H9 (cell line): ENCODE results near the gene SP4. TPM values are rescaled to one million over a fixed set of nuclear protein-coding genes. Genes with fewer than 3 reads are reported as not detected.

Experiments
- DNase-seq: peaks from one replicate; pipeline ENCODE4 v3.0.0-alpha.2; 2017
- H2AFZ ChIP-seq: one replicate; pipeline ENCODE4 v1.6.1; 2013; ENCODE audit warnings: mild to moderate bottlenecking, low read length, control low read depth, moderate library complexity
- H2AK5ac ChIP-seq: 2 replicates; pipeline ENCODE4 v1.6.1; 2013; ENCODE audit warnings: low read length, control low read depth, mixed read lengths; ENCODE audit not compliant: insufficient read length
- H2BK120ac ChIP-seq: one replicate; pipeline ENCODE4 v1.6.1; 2013; ENCODE audit warnings: low read depth, mild to moderate bottlenecking, low read length, control low read depth, inconsistent platforms; ENCODE audit not compliant: poor library complexity, severe bottlenecking
- H2BK12ac ChIP-seq: 2 replicates; pipeline ENCODE4 v1.6.1; 2013; ENCODE audit warnings: low read length, control low read depth, mixed read lengths, low read depth; ENCODE audit not compliant: insufficient read length
- H2BK15ac ChIP-seq: 2 replicates; pipeline ENCODE4 v1.6.1; 2013; ENCODE audit warnings: low read depth, low read length, control low read depth
- H2BK20ac ChIP-seq: one replicate; pipeline ENCODE4 v1.6.1; 2013; ENCODE audit warnings: low read depth, mild to moderate bottlenecking, low read length, control low read depth, inconsistent platforms; ENCODE audit not compliant: poor library complexity, severe bottlenecking
- H2BK5ac ChIP-seq: 2 replicates; pipeline ENCODE4 v1.6.1; 2013; ENCODE audit warnings: low read length, control low read depth, mixed read lengths; ENCODE audit not compliant: insufficient read length
- H3K14ac ChIP-seq: 2 replicates; pipeline ENCODE4 v1.6.1; 2013; ENCODE audit warnings: low read length, control low read depth; ENCODE audit not compliant: insufficient read depth
- H3K18ac ChIP-seq: 2 replicates; pipeline ENCODE4 v1.6.1; 2013; ENCODE audit warnings: low read depth, mild to moderate bottlenecking, mixed read lengths, low read length, control low read depth; ENCODE audit not compliant: insufficient read length
- H3K23ac ChIP-seq: 2 replicates; pipeline ENCODE4 v1.6.1; 2013; ENCODE audit warnings: low read length, control low read depth, mixed read lengths, low read depth; ENCODE audit not compliant: insufficient read length
- H3K23me2 ChIP-seq: 2 replicates; pipeline ENCODE4 v1.6.1; 2013; ENCODE audit warnings: low read depth, mild to moderate bottlenecking, mixed read lengths, low read length, control low read depth; ENCODE audit not compliant: insufficient read length, poor library complexity, severe bottlenecking
- H3K27ac ChIP-seq: 2 replicates; pipeline ENCODE4 v1.5.1; 2013; ENCODE audit warnings: low read length, control low read depth, mixed read lengths, low read depth; ENCODE audit not compliant: insufficient read length
- H3K27me3 ChIP-seq: 2 replicates; pipeline ENCODE4 v1.6.1; 2013; ENCODE audit warnings: low read length, control low read depth, inconsistent platforms; ENCODE audit not compliant: insufficient read depth
- H3K4ac ChIP-seq: 2 replicates; pipeline ENCODE4 v1.6.1; 2013; ENCODE audit warnings: low read depth, mild to moderate bottlenecking, control low read depth, inconsistent platforms, low read length, moderate library complexity
- H3K4me1 ChIP-seq: 2 replicates; pipeline ENCODE4 v1.6.1; 2013; ENCODE audit warnings: low read length, control low read depth, inconsistent platforms; ENCODE audit not compliant: insufficient read depth
- H3K4me2 ChIP-seq: 2 replicates; pipeline ENCODE4 v1.6.1; 2013; ENCODE audit warnings: low read length, control low read depth, mixed read lengths; ENCODE audit not compliant: insufficient read length, insufficient read depth
- H3K56ac ChIP-seq: 2 replicates; pipeline ENCODE4 v1.6.1; 2013; ENCODE audit warnings: low read depth, mild to moderate bottlenecking, mixed read lengths, low read length, control low read depth; ENCODE audit not compliant: insufficient read length
- H3K79me1 ChIP-seq: 2 replicates; pipeline ENCODE4 v1.6.1; 2013; ENCODE audit warnings: low read depth, mild to moderate bottlenecking, moderate library complexity, low read length, control low read depth, inconsistent platforms; ENCODE audit not compliant: insufficient read depth, poor library complexity, severe bottlenecking
- H3K79me2 ChIP-seq: 2 replicates; pipeline ENCODE4 v1.6.1; 2013; ENCODE audit warnings: low read length, control low read depth, inconsistent platforms; ENCODE audit not compliant: insufficient read depth
- H3K9ac ChIP-seq: 2 replicates; pipeline ENCODE4 v1.6.1; 2013; ENCODE audit warnings: low read length, control low read depth, mixed read lengths; ENCODE audit not compliant: insufficient read length; ENCODE audit errors: extremely low read depth
- H3K9me3 ChIP-seq: one replicate; pipeline ENCODE4 v1.6.1; 2013; ENCODE audit warnings: low read depth, low read length, inconsistent platforms; ENCODE audit not compliant: control insufficient read depth
- H3T11ph ChIP-seq: one replicate; pipeline ENCODE4 v1.6.1; 2013; ENCODE audit warnings: mild to moderate bottlenecking, low read length, control low read depth, inconsistent platforms
- H4K20me1 ChIP-seq: one replicate; pipeline ENCODE4 v1.6.1; 2013; ENCODE audit not compliant: control insufficient read depth, insufficient read length, insufficient read depth
- H4K5ac ChIP-seq: 2 replicates; pipeline ENCODE4 v1.6.1; 2013; ENCODE audit warnings: low read depth, mild to moderate bottlenecking, mixed read lengths, low read length, control low read depth; ENCODE audit not compliant: insufficient read length
- H4K8ac ChIP-seq: replicated peaks from 2 replicates; pipeline ENCODE4 v1.6.1; 2013; ENCODE audit warnings: low read length, control low read depth, mixed read lengths, low read depth; ENCODE audit not compliant: insufficient read length
- H4K91ac ChIP-seq: 2 replicates; pipeline ENCODE4 v1.6.1; 2013; ENCODE audit warnings: low read depth, mild to moderate bottlenecking, moderate library complexity, mixed read lengths, low read length, control low read depth; ENCODE audit not compliant: insufficient read length
- H3K27ac Mint-ChIP-seq, 3 experiments: 2 replicates in 2 of 3; 3 replicates in 1 of 3; pipeline ENCODE4 v1.8.0; 2020 to 2021; ENCODE audit warnings: mixed read lengths in 3 of 3, mild to moderate bottlenecking in 1 of 3, moderate library complexity in 1 of 3
- H3K27me3 Mint-ChIP-seq: 2 replicates; pipeline ENCODE4 v1.8.0; 2021; ENCODE audit warnings: low read depth, mild to moderate bottlenecking, moderate library complexity, mixed read lengths
- H3K36me3 Mint-ChIP-seq, 3 experiments: 2 replicates in 2 of 3; 3 replicates in 1 of 3; pipeline ENCODE4 v1.8.0; 2020 to 2021; ENCODE audit warnings: low read depth in 3 of 3, mixed read lengths in 3 of 3; ENCODE audit not compliant: insufficient read depth in 1 of 3
- H3K4me1 Mint-ChIP-seq, 2 experiments: 2 replicates each; pipeline ENCODE4 v1.8.0; 2020; ENCODE audit warnings: mixed read lengths in 2 of 2
- H3K4me3 Mint-ChIP-seq, 2 experiments: 2 replicates in 1 of 2; 3 replicates in 1 of 2; pipeline ENCODE4 v1.8.0; 2020 to 2021; ENCODE audit warnings: mild to moderate bottlenecking in 2 of 2, mixed read lengths in 2 of 2, moderate library complexity in 1 of 2
- H3K9me3 Mint-ChIP-seq, 2 experiments: 2 replicates in 1 of 2; 3 replicates in 1 of 2; pipeline ENCODE4 v1.8.0; 2020; ENCODE audit warnings: mild to moderate bottlenecking in 2 of 2, mixed read lengths in 2 of 2, moderate library complexity in 1 of 2
- total RNA-seq: library from RNA; stranded (reverse); gene quantifications from 2 replicates; pipeline ENCODE4 v1.2.1, GENCODE V29; 2021
- TF ChIP-seq, protein P1 (sequence below): fragments of 200-600 bp; sonication (generic); conservative IDR thresholded peaks from 3 replicates; pipeline ENCODE4 v1.8.0; 2021; ENCODE audit warnings: antibody characterized with exemption, mild to moderate bottlenecking

Gene SP4
- total RNA-seq, 1 experiment from 2014 or later, result 19.4 TPM

DNA sequence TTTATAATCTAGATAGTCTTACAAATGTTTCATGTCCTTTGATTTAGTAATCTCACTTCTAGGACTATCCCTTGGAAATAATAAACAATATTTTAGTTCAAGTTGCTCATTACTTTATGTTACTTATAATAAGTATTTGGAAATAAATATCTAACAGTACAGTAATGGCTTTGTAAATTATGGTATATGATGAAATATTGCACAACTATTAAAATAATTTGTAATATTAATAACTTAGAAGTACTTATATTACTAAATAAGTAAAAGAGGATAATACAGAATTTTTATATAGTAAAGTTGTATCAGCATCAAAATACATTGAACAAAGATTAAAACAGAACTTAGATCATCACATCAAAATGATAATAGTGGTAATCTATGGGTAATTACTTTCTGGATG is 41.1 kb downstream of the SP4 start:
- Histone ChIP-seq H4K91ac (no peak overlapping the region), H3K4me1 (no peaks in the 10 kb centered on the region), H4K5ac (no peak overlapping the region), H3K79me2 (no peaks in the 10 kb centered on the region), H3K23me2 (no peaks in the 10 kb centered on the region), H3K18ac (no peak overlapping the region), H4K8ac (no peak overlapping the region), H3K27ac (no peak overlapping the region), H2AK5ac (no peak overlapping the region), H3K9me3 (no peaks in the 10 kb centered on the region), H3K56ac (no peak overlapping the region), H2BK5ac (no peak overlapping the region), H2AFZ (no peak overlapping the region), H2BK120ac (no peak overlapping the region), H3K79me1 (peaks cover under 1% of the 10 kb centered on the region), H3K9ac (no peak overlapping the region), H3K27me3 (no peaks in the 10 kb centered on the region), H2BK12ac (no peak overlapping the region), H2BK15ac (no peak overlapping the region), H2BK20ac (no peak overlapping the region), H3K14ac (no peak overlapping the region), H3K23ac (no peak overlapping the region), H3T11ph (no peak overlapping the region), H4K20me1 (no peaks in the 10 kb centered on the region), H3K4ac (no peak overlapping the region), H3K4me2 (no peak overlapping the region)
- no peak overlapping the region for H3K27ac Mint-ChIP-seq
- no peak for DNase-seq
- H3K27me3 Mint-ChIP-seq, result no peaks in the 10 kb centered on the region
- no peaks in the 10 kb centered on the region for H3K9me3 Mint-ChIP-seq
- no peak overlapping the region for H3K4me3 Mint-ChIP-seq
- peaks cover 0 to 3% of the 10 kb centered on the region in 2 experiments; a peak in 1 of 4 replicates for H3K4me1 Mint-ChIP-seq
- TF ChIP-seq, protein P1, sequence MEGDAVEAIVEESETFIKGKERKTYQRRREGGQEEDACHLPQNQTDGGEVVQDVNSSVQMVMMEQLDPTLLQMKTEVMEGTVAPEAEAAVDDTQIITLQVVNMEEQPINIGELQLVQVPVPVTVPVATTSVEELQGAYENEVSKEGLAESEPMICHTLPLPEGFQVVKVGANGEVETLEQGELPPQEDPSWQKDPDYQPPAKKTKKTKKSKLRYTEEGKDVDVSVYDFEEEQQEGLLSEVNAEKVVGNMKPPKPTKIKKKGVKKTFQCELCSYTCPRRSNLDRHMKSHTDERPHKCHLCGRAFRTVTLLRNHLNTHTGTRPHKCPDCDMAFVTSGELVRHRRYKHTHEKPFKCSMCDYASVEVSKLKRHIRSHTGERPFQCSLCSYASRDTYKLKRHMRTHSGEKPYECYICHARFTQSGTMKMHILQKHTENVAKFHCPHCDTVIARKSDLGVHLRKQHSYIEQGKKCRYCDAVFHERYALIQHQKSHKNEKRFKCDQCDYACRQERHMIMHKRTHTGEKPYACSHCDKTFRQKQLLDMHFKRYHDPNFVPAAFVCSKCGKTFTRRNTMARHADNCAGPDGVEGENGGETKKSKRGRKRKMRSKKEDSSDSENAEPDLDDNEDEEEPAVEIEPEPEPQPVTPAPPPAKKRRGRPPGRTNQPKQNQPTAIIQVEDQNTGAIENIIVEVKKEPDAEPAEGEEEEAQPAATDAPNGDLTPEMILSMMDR, result no peak
- H3K36me3 Mint-ChIP-seq, result peaks cover 0 to 2% (median 0%) of the 10 kb centered on the region in 3 experiments; a peak in 2 of 7 replicates
